NCI-H2171 (cell line): ENCODE results near the gene CNTNAP4.

Experiments
- DNase-seq: peaks from one replicate; lab custom pipeline; 2025; lab: John Stamatoyannopoulos, UW

CNTNAP4 gene

GRCh38 chr16:76396977-76397376 is 119.8 kb downstream of the CNTNAP4 start:
- DNase-seq: no peak

GRCh38 chr16:76409706-76410105 is 132.5 kb downstream of the CNTNAP4 start:
- DNase-seq: no peak

- DNase-seq: no peak
These were observed 144.4 kb downstream of the CNTNAP4 start for GRCh38 chr16:76421571-76421970.

- DNase-seq: no peak
These were observed 151.7 kb downstream of the CNTNAP4 start for GRCh38 chr16:76428858-76429257.

- no peak for DNase-seq
These were observed 164.2 kb downstream of the CNTNAP4 start for GRCh38 chr16:76441391-76441790.

GRCh38 chr16:76441876-76442275 is 164.7 kb downstream of the CNTNAP4 start:
- DNase-seq: no peak

- DNase-seq: no peak
These were observed 166.8 kb downstream of the CNTNAP4 start for GRCh38 chr16:76443973-76444372.

- DNase-seq: no peak
These were observed 167.6 kb downstream of the CNTNAP4 start for GRCh38 chr16:76444832-76445231.

GRCh38 chr16:76445815-76446214 is 168.6 kb downstream of the CNTNAP4 start:
- no peak for DNase-seq

- no peak for DNase-seq
These were observed 169.1 kb downstream of the CNTNAP4 start for GRCh38 chr16:76446251-76446650.

GRCh38 chr16:76450890-76451289 is 173.7 kb downstream of the CNTNAP4 start:
- no peak for DNase-seq

GRCh38 chr16:76455257-76455656 is 178.1 kb downstream of the CNTNAP4 start:
- DNase-seq: no peak

GRCh38 chr16:76456016-76456415 is 178.8 kb downstream of the CNTNAP4 start:
- DNase-seq: no peak

GRCh38 chr16:76459111-76459510 is 181.9 kb downstream of the CNTNAP4 start:
- no peak for DNase-seq

GRCh38 chr16:76461836-76462235 is 184.6 kb downstream of the CNTNAP4 start:
- DNase-seq: no peak

- no peak for DNase-seq
These were observed 187.9 kb downstream of the CNTNAP4 start for GRCh38 chr16:76464955-76465620.

- DNase-seq: no peak
These were observed 189.7 kb downstream of the CNTNAP4 start for GRCh38 chr16:76466871-76467270.

GRCh38 chr16:76474048-76474447 is 196.8 kb downstream of the CNTNAP4 start:
- no peak for DNase-seq

- DNase-seq: no peak
These were observed 200.9 kb downstream of the CNTNAP4 start for GRCh38 chr16:76478105-76478504.

GRCh38 chr16:76483307-76483909 is 206.2 kb downstream of the CNTNAP4 start:
- no peak for DNase-seq

GRCh38 chr16:76484020-76484419 is 206.8 kb downstream of the CNTNAP4 start:
- DNase-seq: no peak

- DNase-seq: no peak
These were observed 209.5 kb downstream of the CNTNAP4 start for GRCh38 chr16:76486740-76487139.

GRCh38 chr16:76487411-76488064 is 210.3 kb downstream of the CNTNAP4 start:
- no peak for DNase-seq

- no peak for DNase-seq
These were observed 210.8 kb downstream of the CNTNAP4 start for GRCh38 chr16:76488065-76488417.
